GM19023 (cell line): ENCODE results near the gene CYP3A5.
"Not testable (repeated sequence)": the region's sequence is repeated elsewhere in the genome, so short reads cannot be mapped to it uniquely, and the experiment has no call there.

Experiments used
- ATAC-seq: cut with Tn5 transposase; IDR thresholded peaks from one replicate; pipeline ENCODE4 v1.9.1; 2021; ENCODE audit warnings: mild to moderate bottlenecking, moderate library complexity; ENCODE audit not compliant: unreplicated experiment

Gene CYP3A5

DNA sequence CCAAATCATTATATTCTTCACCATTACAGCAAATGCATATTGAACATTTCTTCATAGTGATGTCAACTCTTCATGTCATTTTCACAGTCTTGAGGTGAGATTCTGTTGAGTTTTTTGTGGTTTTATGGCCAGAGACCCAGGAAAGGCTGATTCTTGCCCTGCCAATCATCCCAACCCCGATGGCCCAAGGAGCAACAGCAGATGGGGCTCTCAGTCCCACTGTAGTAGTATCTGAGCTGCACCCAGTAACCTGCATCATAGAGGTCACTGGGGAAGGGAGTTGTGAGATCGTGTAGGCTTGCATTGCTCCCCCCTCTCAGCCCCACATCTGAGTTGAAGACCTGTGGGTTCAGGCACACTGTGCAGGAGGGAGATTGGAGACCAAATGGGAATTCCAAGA lies 36.3 kb downstream of the CYP3A5 start:
- no peak for ATAC-seq

DNA sequence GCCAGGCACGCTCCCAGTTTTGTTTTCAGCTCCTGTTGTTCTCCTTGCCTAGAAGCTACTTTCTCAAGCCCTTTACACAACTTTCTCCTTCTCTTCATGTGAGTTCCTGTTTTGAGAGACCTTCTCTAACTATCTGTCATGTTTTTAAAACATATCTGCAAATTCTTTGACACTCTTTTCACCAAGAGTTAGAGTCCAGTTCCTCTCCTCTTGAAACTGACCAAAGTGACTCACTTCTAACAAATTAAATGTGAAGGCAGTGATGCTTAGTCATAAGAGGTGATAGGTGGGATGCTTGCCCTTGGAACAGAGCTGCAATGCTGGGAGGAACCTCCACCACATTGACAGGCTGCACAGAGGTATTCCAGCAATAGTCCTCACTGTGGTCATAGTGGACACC lies 37.8 kb downstream of the CYP3A5 start:
- ATAC-seq, result no peak

DNA sequence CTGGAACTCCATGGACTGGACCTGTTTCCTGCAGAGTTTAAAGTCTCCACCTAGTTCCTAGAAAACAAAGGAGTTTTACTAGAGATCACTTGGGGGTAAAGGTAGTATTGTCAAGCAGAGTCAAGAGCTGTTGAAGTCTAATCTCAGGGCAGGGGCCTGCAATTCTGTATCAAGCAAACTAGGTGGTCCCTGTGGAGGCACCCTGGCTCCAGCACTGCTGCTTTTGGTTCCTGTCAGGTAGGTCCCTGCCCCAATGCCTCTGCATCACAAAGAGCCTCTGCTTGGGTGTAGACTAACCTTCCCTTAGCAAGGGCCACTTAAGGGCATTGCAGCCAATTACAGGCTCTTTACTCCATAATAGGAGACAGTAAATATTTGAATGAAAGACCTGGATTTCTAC lies 40.5 kb downstream of the CYP3A5 start:
- ATAC-seq, result no peak

DNA sequence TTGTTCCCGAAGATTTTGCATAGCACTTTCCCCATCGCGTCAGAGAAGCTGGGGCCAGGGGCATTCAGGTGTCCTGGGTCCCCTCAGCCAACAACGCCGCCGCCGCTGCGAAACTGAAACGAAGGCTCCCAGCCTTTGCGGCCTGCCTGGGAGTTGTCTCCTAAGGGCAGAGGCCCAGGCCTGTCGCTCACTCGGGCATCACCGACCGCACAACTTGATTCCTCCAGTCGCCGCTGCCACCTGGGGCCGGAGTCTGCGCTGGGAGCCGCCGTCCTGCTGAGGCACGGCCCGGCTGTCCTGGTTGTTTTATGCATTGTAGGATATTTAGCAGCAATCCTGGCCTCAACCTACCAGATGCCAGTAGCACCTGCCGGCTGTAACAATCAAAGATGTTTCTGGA lies 41.1 kb downstream of the CYP3A5 start:
- ATAC-seq, result no peak

DNA sequence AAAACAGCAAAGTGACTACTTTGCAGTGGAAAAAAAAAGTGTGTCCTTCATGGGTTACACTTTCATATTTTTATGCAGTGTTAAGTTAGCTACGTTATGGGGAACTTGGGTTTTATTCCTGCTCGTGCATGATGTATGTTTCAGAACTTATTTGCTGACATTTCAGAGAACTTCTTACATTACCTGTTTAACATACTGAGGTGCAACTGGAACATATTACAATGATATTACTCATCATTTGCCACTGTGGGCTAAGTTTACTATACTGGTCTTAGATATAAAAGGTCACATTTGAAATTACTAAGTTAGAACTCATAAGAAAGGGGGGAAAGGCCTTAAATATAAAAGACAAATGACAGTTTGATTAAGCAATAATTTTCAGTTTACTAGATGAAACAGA lies 42.4 kb downstream of the CYP3A5 start:
- not testable (repeated sequence) for ATAC-seq

DNA sequence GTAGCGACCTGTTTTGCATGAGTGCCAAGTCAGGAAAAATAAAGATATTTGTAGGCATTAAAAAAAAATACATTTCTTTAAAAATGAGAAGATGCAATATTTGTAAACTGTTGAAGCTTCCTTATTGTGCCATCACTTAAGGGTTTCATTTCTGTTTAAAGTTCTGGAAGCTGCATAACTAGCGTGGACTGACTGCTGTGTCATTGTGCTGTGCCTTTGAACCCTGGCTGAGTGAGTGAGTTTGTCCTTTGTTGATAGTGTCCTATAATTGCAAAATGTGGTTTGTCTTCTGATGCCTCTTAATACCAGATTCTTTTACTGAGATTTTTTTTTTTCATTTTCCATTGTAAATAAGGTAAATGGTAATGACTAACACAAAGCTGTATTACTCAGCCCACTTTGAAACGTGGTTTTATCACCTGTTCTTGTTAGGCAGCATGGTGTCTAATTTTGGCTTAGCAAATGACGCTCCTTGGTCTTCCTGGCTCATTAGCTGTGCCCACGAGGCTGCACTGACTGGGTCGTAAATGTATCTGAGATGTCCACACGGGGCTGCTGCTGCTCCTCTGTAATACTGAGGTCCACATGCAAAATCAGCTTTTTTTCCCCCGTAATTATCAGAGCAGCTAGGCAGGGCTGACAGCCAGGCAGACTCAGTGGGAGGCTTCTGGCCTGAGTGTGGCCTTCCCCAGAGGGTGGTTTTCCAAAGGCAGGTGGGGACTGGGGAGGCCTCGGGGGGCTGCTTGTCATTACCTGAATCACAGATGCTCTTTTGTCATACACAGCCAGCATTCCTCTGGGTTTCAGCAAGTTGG lies 48.3 kb downstream of the CYP3A5 start:
- ATAC-seq, result no peak

GRCh38 chr7:99629643-99630042 lies 50.2 kb downstream of the CYP3A5 start:
- ATAC-seq, result no peak

- ATAC-seq, result no peak
These were observed 51.0 kb downstream of the CYP3A5 start for GRCh38 chr7:99628471-99629465.

DNA sequence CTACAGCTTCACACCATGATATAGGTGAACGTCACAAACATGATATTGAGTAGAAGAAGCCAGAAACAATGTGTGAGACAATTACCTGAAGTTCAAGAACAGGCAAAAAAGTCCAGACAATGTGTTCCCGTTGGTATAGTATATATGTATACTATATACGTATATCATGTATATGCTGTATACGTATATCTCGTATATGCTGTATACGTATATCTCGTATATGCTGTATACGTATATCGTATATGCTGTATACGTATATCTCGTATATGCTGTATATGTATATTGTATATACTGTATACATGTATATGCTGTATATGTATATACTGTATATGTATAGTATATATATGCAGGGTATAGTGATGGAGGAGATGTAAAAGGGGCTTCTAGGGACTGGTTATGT lies 52.3 kb downstream of the CYP3A5 start:
- no peak for ATAC-seq

DNA sequence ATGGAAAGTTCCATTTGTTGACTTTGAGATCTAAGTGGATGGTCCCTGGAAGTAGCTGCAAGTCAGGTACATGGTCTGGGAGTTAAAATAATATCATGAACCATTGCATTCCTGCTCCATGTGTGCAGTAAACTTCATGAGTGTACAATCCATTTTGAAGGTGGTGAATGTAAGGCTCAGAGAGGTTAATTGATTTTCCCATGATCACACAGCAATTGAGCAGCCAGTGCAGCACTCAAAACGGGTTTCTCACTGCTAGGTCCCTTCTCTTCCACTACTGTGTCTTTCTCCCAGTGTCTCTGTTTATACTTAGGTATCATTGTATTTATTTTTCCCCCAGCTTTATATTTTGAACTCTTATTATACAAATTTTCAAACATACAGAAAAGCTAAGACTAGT lies 53.1 kb downstream of the CYP3A5 start:
- no peak for ATAC-seq

GRCh38 chr7:99625961-99626360 lies 53.8 kb downstream of the CYP3A5 start:
- ATAC-seq, result no peak

- ATAC-seq, result no peak
These were observed 54.5 kb downstream of the CYP3A5 start for GRCh38 chr7:99625321-99625720.

DNA sequence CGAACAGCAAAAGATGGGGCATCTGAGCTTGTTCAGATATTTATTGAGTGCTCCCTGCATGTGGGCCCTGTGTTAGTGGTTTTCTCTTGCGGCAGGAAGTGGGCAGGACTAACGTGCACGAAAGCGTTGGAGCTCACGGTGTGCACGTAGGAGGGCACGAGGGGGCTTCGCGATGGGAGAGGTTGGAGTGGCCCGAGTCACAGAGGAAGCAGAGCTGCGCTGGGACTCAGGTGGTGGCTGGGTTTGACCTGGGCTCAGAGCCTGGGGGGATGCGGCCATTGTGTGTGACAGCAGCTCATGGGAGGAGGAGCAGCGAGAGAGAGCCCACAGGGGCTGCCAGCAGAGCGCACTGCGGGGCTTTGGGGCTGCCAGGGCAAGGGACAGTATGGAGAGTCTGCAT lies 55.3 kb downstream of the CYP3A5 start:
- ATAC-seq, result no peak

DNA sequence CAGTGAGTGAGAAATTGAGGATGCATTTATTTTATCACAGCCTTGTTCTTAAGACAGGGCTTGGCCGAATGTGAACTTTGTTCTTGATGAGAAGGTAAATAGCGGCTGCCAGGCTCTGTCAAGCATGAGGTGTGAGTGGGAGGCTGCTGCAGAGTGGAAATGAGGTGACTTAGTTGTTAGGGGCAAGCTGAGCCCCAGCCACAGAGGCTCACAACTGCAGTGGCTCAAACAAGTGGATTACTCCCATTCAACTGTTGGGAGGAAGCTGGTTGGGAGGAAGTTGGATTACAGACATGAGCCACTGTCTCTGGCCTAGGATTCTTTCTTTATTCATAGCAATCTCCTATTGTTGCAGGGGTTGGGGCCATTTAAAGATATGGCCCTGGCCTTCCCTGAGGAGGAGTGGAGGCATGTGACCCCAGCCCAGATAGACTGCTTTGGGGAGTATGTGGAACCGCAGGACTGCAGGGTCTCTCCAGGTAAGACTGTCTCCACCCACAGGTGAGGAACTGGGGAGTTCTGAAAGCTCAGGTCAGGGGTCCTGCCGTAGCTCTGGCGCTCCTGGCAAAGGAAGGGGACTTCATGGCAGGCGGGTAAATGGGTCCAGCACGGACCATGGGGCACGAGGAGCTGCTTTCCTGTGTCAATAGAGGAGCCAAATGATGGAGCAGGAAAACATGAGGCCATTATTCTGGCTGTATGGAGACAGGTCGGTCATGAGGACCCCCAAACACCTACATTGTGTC lies 55.9 kb downstream of the CYP3A5 start:
- ATAC-seq, result no peak

DNA sequence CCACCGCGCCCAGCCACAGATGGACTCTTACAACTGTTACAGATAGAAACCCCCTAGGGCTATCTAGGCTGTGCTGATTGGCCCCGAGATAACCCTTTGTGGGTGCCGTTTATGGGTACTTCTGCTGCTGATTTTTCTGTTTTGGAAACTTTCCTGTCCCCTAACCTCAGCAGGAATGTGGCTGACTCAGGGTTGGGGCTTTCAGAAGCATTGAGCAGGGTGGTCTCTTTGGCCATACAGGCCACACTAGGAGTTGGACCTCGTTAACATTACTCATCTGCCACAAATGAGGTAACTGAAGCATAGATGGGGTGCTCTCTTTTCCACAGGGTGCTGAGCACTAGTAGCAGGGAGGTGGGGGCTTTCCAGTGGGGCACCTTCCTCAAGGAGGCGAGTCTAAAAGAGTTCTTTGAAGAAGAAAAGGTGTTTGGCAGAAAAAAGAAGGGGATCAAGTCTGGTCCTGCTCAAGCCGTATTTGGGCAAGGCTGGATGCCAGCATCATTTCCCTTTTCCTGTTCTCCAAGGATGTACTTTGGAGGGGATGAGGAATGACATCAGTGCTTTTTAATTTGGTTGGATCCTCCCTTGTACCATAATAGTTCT lies 56.6 kb downstream of the CYP3A5 start:
- no peak for ATAC-seq

DNA sequence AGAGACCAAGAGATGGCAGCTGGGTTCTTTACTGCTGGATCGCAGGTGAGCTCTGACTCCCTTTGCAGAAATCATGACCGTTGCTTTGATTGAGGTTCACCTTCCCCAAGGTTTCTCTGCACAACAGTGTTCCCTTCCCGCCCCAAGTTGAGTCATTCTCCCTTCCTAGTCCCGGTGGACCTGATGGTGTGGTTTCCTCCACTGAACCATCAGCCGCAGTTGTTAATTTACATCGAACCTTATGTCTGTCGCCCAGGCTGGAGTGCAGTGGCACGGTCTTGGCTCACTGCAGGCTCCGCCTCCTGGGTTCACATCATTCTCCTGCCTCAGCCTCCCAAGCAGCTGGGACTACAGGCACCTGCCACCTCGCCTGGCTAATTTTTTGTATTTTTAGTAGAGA lies 57.2 kb downstream of the CYP3A5 start:
- ATAC-seq, result no peak

- ATAC-seq, result no peak
These were observed 58.5 kb downstream of the CYP3A5 start for GRCh38 chr7:99621271-99621670.

- no peak for ATAC-seq
These were observed 60.1 kb downstream of the CYP3A5 start for GRCh38 chr7:99619571-99620130.

- no peak for ATAC-seq
These were observed 61.1 kb downstream of the CYP3A5 start for GRCh38 chr7:99618726-99619125.

- no peak for ATAC-seq
These were observed 62.5 kb downstream of the CYP3A5 start for GRCh38 chr7:99617192-99617781.
